Astrocyte (in vitro differentiated cells and primary cell): ENCODE measurements around the gene CRELD2.

Experiments
- CTCF ChIP-seq: IDR thresholded peaks from 2 replicates; pipeline ENCODE4 v1.5.1; 2011; ENCODE audit warnings: low read depth, mild to moderate bottlenecking, inconsistent platforms, low read length, moderate library complexity; ENCODE audit not compliant: insufficient read depth
- EZH2 ChIP-seq: IDR thresholded peaks from 2 replicates; pipeline ENCODE4 v1.6.1; 2012; ENCODE audit warnings: mild to moderate bottlenecking, low read length, inconsistent platforms; ENCODE audit not compliant: insufficient read depth

- no peak for TF ChIP-seq CTCF
- TF ChIP-seq EZH2, result no peak
Observed at GRCh38 chr22:49904040-49904369, 14.4 kb upstream of the CRELD2 start.
